Measurements from ENCODE around the gene GPC1.

DNA sequence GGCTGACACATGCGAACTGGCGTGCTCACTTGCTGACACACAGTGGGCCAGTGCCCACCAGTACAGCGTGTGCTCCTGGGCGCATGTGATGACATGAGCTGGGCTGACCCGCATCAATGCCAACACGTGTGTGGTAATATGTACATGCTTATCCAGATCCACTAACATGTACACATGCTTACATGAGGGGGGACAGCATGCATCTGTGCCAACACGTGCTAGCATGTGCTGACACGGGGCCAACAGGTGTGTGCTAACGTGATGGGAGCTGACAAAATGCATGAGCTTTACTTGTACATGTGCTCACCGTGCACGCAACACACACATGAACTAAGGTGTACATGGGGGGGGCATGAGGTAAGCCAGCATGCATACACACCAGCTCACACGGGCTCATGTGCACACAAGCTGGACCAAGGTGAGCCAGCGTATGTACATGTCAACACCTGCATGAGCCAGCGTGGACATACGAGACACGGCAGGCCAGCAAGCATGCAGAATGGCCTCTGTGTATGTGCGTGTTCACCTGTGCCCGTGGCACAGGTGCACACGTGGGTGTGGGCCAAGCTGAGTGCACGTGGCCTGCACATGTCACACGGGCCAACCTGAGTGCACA is 28.5 kb downstream of the GPC1 start:
- TF ChIP-seq, protein P1, sequence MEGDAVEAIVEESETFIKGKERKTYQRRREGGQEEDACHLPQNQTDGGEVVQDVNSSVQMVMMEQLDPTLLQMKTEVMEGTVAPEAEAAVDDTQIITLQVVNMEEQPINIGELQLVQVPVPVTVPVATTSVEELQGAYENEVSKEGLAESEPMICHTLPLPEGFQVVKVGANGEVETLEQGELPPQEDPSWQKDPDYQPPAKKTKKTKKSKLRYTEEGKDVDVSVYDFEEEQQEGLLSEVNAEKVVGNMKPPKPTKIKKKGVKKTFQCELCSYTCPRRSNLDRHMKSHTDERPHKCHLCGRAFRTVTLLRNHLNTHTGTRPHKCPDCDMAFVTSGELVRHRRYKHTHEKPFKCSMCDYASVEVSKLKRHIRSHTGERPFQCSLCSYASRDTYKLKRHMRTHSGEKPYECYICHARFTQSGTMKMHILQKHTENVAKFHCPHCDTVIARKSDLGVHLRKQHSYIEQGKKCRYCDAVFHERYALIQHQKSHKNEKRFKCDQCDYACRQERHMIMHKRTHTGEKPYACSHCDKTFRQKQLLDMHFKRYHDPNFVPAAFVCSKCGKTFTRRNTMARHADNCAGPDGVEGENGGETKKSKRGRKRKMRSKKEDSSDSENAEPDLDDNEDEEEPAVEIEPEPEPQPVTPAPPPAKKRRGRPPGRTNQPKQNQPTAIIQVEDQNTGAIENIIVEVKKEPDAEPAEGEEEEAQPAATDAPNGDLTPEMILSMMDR (IDR thresholded peaks at IDR 0.05; ENCODE audit: poor library complexity): no peak
- no peak for TF ChIP-seq EZH2 (IDR thresholded peaks at IDR 0.05; ENCODE audit: borderline replicate concordance)
- TF ChIP-seq EZH2phosphoT487 (IDR thresholded peaks at IDR 0.05; ENCODE audit: low read depth, severe bottlenecking, unreplicated experiment): no peak
